Caco-2 (cell line): ENCODE measurements around the gene GLUL. TPM values are rescaled to one million over a fixed set of nuclear protein-coding genes. Genes with fewer than 3 reads are reported as not detected.

Experiments used
- BruUV-seq: library from RNA; stranded (reverse); fragments of 400-500 nt; replicated peaks from 2 replicates; lab custom pipeline; 2021; lab: Mats Ljungman, UMichigan
- CTCF ChIA-PET: fragments of 300-600 bp; sonication (Branson Sonifier 250); formaldehyde crosslinking; loops from one replicate; lab custom pipeline; 2022; ENCODE audit warnings: antibody characterized with exemption; lab: Charles Lee
- POLR2A ChIA-PET: fragments of 300-600 bp; sonication (Branson Sonifier 250); formaldehyde crosslinking; loops from one replicate; lab custom pipeline; 2022; ENCODE audit warnings: antibody characterized with exemption; lab: Charles Lee
- DNase-seq, 2 experiments: peaks; one replicate each; pipeline versions ENCODE4 v3.0.0 to v3.0.0-alpha.2; 2020 to 2022
- H3K27me3 ChIP-seq: replicated peaks from 2 replicates; pipeline ENCODE4 v1.6.0; 2011; ENCODE audit warnings: low read length; ENCODE audit not compliant: control insufficient read depth, insufficient read depth
- H3K36me3 ChIP-seq: 2 replicates; pipeline ENCODE4 v1.5.1; 2011; ENCODE audit warnings: low read length; ENCODE audit not compliant: control insufficient read depth, insufficient read depth
- H3K4me1 ChIP-seq: fragments of 250-450 bp; sonication (Bioruptor Pico); 2 replicates; pipeline ENCODE4 v1.5.1; 2020; ENCODE audit warnings: mild to moderate bottlenecking
- H3K4me3 ChIP-seq: 2 replicates; pipeline ENCODE4 v1.5.1; 2011; ENCODE audit warnings: low read depth, mild to moderate bottlenecking, control low read depth, low read length
- H3K9me3 ChIP-seq: fragments of 250-450 bp; sonication (Bioruptor Pico); 2 replicates; pipeline ENCODE4 v1.5.1; 2020; ENCODE audit warnings: mild to moderate bottlenecking, moderate library complexity
- H3K27ac Mint-ChIP-seq: one replicate; pipeline ENCODE4 v1.8.0; 2022; ENCODE audit warnings: mixed read lengths; ENCODE audit not compliant: unreplicated experiment
- H3K27me3 Mint-ChIP-seq: one replicate; pipeline ENCODE4 v1.8.0; 2022; ENCODE audit warnings: mixed read lengths; ENCODE audit not compliant: insufficient read depth, unreplicated experiment
- H3K36me3 Mint-ChIP-seq: one replicate; pipeline ENCODE4 v1.8.0; 2022; ENCODE audit warnings: mild to moderate bottlenecking, mixed read lengths; ENCODE audit not compliant: insufficient read depth, unreplicated experiment
- H3K4me1 Mint-ChIP-seq: one replicate; pipeline ENCODE4 v1.8.0; 2022; ENCODE audit warnings: low read depth, mixed read lengths; ENCODE audit not compliant: unreplicated experiment
- H3K4me3 Mint-ChIP-seq: one replicate; pipeline ENCODE4 v1.8.0; 2022; ENCODE audit warnings: mild to moderate bottlenecking, moderate library complexity, mixed read lengths; ENCODE audit not compliant: unreplicated experiment
- H3K9me3 Mint-ChIP-seq: one replicate; pipeline ENCODE4 v1.8.0; 2022; ENCODE audit warnings: mixed read lengths; ENCODE audit not compliant: unreplicated experiment
- CTCF ChIP-seq, 2 experiments: fragments of 200-600 bp in 1 of 2; IDR thresholded peaks; 1 replicate in 1 of 2; 2 replicates in 1 of 2; pipeline versions ENCODE4 v1.5.1 to v1.8.0; 2011 to 2022; ENCODE audit warnings: antibody characterized with exemption in 1 of 2, control low read depth in 1 of 2, inconsistent platforms in 1 of 2, low read depth in 1 of 2, low read length in 1 of 2, mild to moderate bottlenecking in 1 of 2, moderate library complexity in 1 of 2; ENCODE audit not compliant: insufficient read depth in 1 of 2, severe bottlenecking in 1 of 2, unreplicated experiment in 1 of 2
- intact Hi-C: fragments of 100-400 bp; cut with micrococcal nuclease; formaldehyde crosslinking; loops from one replicate; pipeline ENCODE4 v1.10.0; 2022; ENCODE audit not compliant: unreplicated experiment
- total RNA-seq: library from RNA; stranded (reverse); gene quantifications from 2 replicates; pipeline ENCODE4 v1.2.3, GENCODE V29; 2022

GLUL gene
- total RNA-seq, 1 experiment from 2014 or later, result 394 TPM

DNA sequence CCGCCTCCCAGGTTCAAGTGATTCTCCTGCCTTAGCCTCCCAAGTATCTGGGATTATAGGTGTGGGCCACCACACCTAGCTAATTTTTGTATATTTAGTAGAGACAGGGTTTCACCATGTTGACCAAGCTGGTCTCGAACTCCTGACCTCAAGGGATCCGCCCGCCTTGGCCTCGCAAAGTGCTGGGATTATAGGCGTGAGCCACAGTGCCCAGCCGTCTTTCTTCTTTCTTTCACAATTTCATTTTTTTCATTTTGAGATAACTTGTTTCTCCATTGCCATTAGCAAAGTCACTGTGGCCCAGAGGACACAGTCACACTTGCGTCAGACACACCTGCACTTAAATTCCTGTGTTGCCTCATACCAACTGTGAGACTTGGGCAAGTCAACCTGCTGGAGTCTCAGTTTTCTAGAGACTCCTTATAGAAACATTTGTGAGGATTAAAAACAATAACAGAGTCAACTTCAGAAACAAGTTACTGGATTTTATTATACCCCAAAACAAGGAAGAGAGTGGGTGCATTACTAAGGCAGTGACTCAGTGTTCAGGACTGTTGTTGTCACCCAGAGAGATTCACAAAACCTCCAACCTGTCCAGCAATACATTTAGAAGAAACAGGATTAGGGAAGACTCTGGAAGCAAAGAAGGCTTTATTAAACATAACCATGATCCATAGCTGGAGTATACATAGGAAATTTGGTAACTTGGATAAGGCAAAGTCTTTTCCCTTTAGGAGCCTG is 6.2 kb upstream of the GLUL start:
- no peak for TF ChIP-seq CTCF (IDR thresholded peaks at IDR 0.05; ENCODE audit: insufficient read depth in 1 of 2, low read depth in 1 of 2, low read length in 1 of 2, severe bottlenecking in 1 of 2, unreplicated experiment in 1 of 2)
- Mint-ChIP-seq H3K9me3 (no peaks in the 10 kb centered on the region), H3K27ac (peak overlapping the region; percentile 62), H3K27me3 (no peaks in the 10 kb centered on the region), H3K4me3 (no peak overlapping the region), H3K4me1 (peaks cover 35% of the 10 kb centered on the region), H3K36me3 (no peaks in the 10 kb centered on the region)
- no peaks in the 10 kb centered on the region for H3K27me3 ChIP-seq
- intact Hi-C loops, result loop anchor here (2.0 kb wide), 2 partner anchors 109 to 197 kb away; no protein-coding TSS in a partner anchor
- no peak overlapping the region for H3K4me3 ChIP-seq
- peak in 1 of 2 experiments; percentile 34 for DNase-seq
- CTCF ChIA-PET, result interaction anchor here (1.4 to 2.8 kb wide), 5 partner anchors 96 to 317 kb away, joined by 5 to 38 read pairs (median 9); no protein-coding TSS in a partner anchor
- no TSS peak for BruUV-seq
- POLR2A ChIA-PET, result no interaction called here
- H3K9me3 ChIP-seq, result no peaks in the 10 kb centered on the region
- H3K36me3 ChIP-seq, result no peaks in the 10 kb centered on the region
- peaks cover 24% of the 10 kb centered on the region for H3K4me1 ChIP-seq

- BruUV-seq, result no TSS peak
- no peaks in the 10 kb centered on the region for H3K36me3 ChIP-seq
- no peak for DNase-seq
- H3K4me1 ChIP-seq, result peaks cover 28% of the 10 kb centered on the region
- peaks cover 11% of the 10 kb centered on the region for H3K36me3 Mint-ChIP-seq
- ChIA-PET POLR2A (no interaction called here), CTCF (interaction anchor here (0.8 to 2.8 kb wide), 5 partner anchors 107 to 315 kb away, joined by 3 to 38 read pairs (median 9); no protein-coding TSS in a partner anchor)
- H3K27ac Mint-ChIP-seq, result no peak overlapping the region
- H3K9me3 Mint-ChIP-seq, result no peaks in the 10 kb centered on the region
- intact Hi-C loops, result loop anchor here (1.0 to 2.0 kb wide), 5 partner anchors 94 to 311 kb away; no protein-coding TSS in a partner anchor
- H3K4me1 Mint-ChIP-seq, result peaks cover 35% of the 10 kb centered on the region
- H3K4me3 ChIP-seq, result no peak overlapping the region
- no peak for TF ChIP-seq CTCF (IDR thresholded peaks at IDR 0.05; ENCODE audit: insufficient read depth in 1 of 2, low read depth in 1 of 2, low read length in 1 of 2, severe bottlenecking in 1 of 2, unreplicated experiment in 1 of 2)
- H3K27me3 ChIP-seq, result no peaks in the 10 kb centered on the region
- H3K27me3 Mint-ChIP-seq, result no peaks in the 10 kb centered on the region
- H3K4me3 Mint-ChIP-seq, result no peak overlapping the region
- no peaks in the 10 kb centered on the region for H3K9me3 ChIP-seq
Measured at GRCh38 chr1:182395906-182396305, 4.3 kb upstream of the GLUL start.

GRCh38 chr1:182394055-182394775 is 2.6 kb upstream of the GLUL start:
- H3K4me1 Mint-ChIP-seq, result peaks cover 36% of the 10 kb centered on the region
- Histone ChIP-seq H3K36me3 (peaks cover 3% of the 10 kb centered on the region; the same call in 1 of the 2 replicates), H3K4me3 (no peak overlapping the region), H3K27me3 (no peaks in the 10 kb centered on the region), H3K9me3 (no peaks in the 10 kb centered on the region), H3K4me1 (peaks cover 29% of the 10 kb centered on the region)
- no peaks in the 10 kb centered on the region for H3K27me3 Mint-ChIP-seq
- H3K27ac Mint-ChIP-seq, result no peak overlapping the region
- intact Hi-C loops, result loop anchor here (5.0 kb wide), 1 partner anchor 292 kb away; no protein-coding TSS in a partner anchor
- DNase-seq, result no peak
- H3K36me3 Mint-ChIP-seq, result peaks cover 28% of the 10 kb centered on the region
- no peaks in the 10 kb centered on the region for H3K9me3 Mint-ChIP-seq
- ChIA-PET POLR2A (no interaction called here), CTCF (interaction anchor here (0.6 to 0.8 kb wide), 2 partner anchors 14 to 251 kb away, joined by 3 to 6 read pairs; no protein-coding TSS in a partner anchor)
- no peak for TF ChIP-seq CTCF (IDR thresholded peaks at IDR 0.05; ENCODE audit: insufficient read depth in 1 of 2, low read depth in 1 of 2, low read length in 1 of 2, severe bottlenecking in 1 of 2, unreplicated experiment in 1 of 2)
- no TSS peak for BruUV-seq
- no peak overlapping the region for H3K4me3 Mint-ChIP-seq
